ENCODE results near the gene SMAD6.

Gene SMAD6

DNA sequence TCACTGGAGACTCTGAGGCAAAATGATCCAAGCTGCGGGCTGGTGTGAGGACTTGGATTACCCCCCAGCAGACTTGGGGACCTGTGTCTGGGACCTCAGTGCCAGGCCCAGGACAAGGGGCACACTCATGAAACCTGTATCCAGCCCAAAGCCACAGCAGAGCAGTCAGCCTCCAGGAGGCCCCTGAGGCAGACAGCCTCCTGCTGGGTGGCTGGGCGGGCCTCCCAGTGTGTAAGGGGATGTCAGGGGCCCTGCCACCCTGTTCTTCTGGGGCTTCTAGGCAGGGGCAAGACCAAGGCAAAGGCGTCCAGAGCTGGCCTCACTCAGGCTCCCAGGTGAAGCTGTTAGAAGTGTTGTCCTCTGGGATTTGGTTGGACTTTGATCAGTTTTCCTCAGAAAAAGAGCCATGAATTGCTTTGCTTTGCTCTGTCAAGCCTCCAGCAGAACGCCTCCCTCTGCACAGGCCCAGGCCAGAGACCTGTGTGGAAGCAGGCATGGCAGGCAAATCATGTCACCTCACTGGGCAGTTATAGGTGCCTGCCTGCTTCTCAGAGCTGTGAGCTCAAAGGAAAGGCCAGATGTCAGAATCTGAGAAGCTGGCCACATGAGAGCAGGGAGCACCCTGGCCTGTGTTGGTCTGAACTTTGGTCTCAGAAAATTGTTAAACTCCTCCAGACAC is 77.4 kb downstream of the SMAD6 start:
- Histone ChIP-seq H2BK120ac (ENCODE audit: low read depth, low read length) (no peak overlapping the region), H2BK15ac (replicated peaks; ENCODE audit: low read depth) (no peak overlapping the region), H3K18ac (ENCODE audit: low read length) (no peak overlapping the region), H3K36me3 (ENCODE audit: control insufficient read depth, insufficient read depth, low read length) (peaks cover 3% of the 10 kb centered on the region), H3K4me2 (ENCODE audit: low read length) (no peak overlapping the region), H3K23ac (ENCODE audit: low read length) (no peak overlapping the region), H2AK5ac (ENCODE audit: low read length) (no peak overlapping the region), H3K27ac (ENCODE audit: low read depth, low read length) (no peak overlapping the region), H3K4ac (ENCODE audit: low read depth, low read length) (no peak overlapping the region), H3K27me3 (ENCODE audit: insufficient read depth, low read length, poor library complexity) (no peaks in the 10 kb centered on the region), H3K79me1 (ENCODE audit: low read length) (peaks cover 41% of the 10 kb centered on the region), H4K5ac (ENCODE audit: low read length) (no peak overlapping the region), H3K56ac (ENCODE audit: low read length) (no peak overlapping the region), H3K4me1 (ENCODE audit: control insufficient read depth, low read depth, low read length) (no peaks in the 10 kb centered on the region), H3K9ac (ENCODE audit: low read length) (no peak overlapping the region), H2BK5ac (ENCODE audit: low read length) (no peak overlapping the region), H4K8ac (ENCODE audit: low read depth, low read length) (no peak overlapping the region), H3K79me2 (ENCODE audit: control insufficient read depth, insufficient read depth, low read length) (peaks cover 32% of the 10 kb centered on the region), H3K4me3 (ENCODE audit: low read length) (no peak overlapping the region)
- no peak for DNase-seq
- WGBS (ENCODE audit: extremely low coverage, insufficient coverage, low lambda C conversion rate) = no CpG with 5 or more reads among the region's 4 CpGs

DNA sequence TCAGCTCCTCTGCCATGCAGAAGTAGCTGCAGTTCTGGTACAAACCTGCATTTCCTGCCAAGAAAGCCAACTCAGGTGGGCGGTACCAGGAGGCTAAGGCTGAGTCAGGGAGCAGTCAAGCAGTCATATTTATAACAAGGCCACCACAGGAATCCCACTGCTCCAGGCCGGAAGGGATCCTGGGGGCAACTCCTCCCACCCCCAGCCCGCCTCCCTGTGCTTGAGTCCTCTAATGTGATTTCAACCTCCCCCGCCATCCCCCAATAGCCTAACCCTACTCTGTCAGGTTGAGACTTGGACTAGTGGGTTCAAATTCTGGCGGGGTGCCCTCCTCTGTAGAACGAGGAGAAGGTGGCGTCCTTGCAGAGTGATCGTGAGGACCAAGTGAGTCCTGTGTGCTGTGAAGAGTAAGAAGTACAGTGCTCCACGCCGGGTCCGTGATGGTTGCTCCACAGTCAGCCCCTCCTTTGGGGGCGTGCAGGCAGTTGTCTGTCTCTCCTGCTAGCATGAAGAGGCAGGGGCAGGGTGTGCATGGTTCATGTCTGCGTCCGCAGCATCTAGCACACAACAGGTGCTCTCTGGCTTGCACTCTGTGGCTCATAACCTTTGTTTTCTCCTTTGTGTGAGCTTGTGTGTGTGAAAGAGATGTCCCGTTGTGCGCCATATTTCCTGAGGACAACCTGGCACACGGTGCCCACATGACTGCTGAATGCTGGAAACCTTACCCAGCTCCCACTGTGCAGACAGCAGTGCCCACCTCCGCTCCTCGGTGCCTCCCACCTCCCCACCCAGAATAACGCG is 78.3 kb downstream of the SMAD6 start:
- H3K56ac ChIP-seq (ENCODE audit: low read length) = no peak overlapping the region
- no peak overlapping the region for H4K5ac ChIP-seq (ENCODE audit: low read length)
- peaks cover 3% of the 10 kb centered on the region for H3K36me3 ChIP-seq (ENCODE audit: control insufficient read depth, insufficient read depth, low read length)
- no peak overlapping the region for H3K18ac ChIP-seq (ENCODE audit: low read length)
- H3K9ac ChIP-seq (ENCODE audit: low read length) = no peak overlapping the region
- H2AK5ac ChIP-seq (ENCODE audit: low read length) = no peak overlapping the region
- H3K4ac ChIP-seq (ENCODE audit: low read depth, low read length) = no peak overlapping the region
- no peak overlapping the region for H3K23ac ChIP-seq (ENCODE audit: low read length)
- DNase-seq = no peak
- no peak overlapping the region for H2BK5ac ChIP-seq (ENCODE audit: low read length)
- H2BK120ac ChIP-seq (ENCODE audit: low read depth, low read length) = no peak overlapping the region
- H3K4me2 ChIP-seq (ENCODE audit: low read length) = no peak overlapping the region
- H3K4me3 ChIP-seq (ENCODE audit: low read length) = no peak overlapping the region
- no peak overlapping the region for H4K8ac ChIP-seq (ENCODE audit: low read depth, low read length)
- no peaks in the 10 kb centered on the region for H3K27me3 ChIP-seq (ENCODE audit: insufficient read depth, low read length, poor library complexity)
- no peak overlapping the region for H3K27ac ChIP-seq (ENCODE audit: low read depth, low read length)
- peaks cover 37% of the 10 kb centered on the region for H3K79me1 ChIP-seq (ENCODE audit: low read length)
- no peak overlapping the region for H2BK15ac ChIP-seq (replicated peaks; ENCODE audit: low read depth)
- H3K79me2 ChIP-seq (ENCODE audit: control insufficient read depth, insufficient read depth, low read length) = peaks cover 27% of the 10 kb centered on the region
- no CpG with 5 or more reads among the region's 21 CpGs for WGBS (ENCODE audit: extremely low coverage, insufficient coverage, low lambda C conversion rate)
- no peaks in the 10 kb centered on the region for H3K4me1 ChIP-seq (ENCODE audit: control insufficient read depth, low read depth, low read length)

DNA sequence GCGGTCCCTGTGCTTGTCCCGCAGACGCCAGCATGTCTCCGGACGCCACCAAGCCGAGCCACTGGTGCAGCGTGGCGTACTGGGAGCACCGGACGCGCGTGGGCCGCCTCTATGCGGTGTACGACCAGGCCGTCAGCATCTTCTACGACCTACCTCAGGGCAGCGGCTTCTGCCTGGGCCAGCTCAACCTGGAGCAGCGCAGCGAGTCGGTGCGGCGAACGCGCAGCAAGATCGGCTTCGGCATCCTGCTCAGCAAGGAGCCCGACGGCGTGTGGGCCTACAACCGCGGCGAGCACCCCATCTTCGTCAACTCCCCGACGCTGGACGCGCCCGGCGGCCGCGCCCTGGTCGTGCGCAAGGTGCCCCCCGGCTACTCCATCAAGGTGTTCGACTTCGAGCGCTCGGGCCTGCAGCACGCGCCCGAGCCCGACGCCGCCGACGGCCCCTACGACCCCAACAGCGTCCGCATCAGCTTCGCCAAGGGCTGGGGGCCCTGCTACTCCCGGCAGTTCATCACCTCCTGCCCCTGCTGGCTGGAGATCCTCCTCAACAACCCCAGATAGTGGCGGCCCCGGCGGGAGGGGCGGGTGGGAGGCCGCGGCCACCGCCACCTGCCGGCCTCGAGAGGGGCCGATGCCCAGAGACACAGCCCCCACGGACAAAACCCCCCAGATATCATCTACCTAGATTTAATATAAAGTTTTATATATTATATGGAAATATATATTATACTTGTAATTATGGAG is 79.1 kb downstream of the SMAD6 start:
- H3K23ac ChIP-seq (ENCODE audit: low read length) = no peak overlapping the region
- no CpG with 5 or more reads among the region's 73 CpGs for WGBS (ENCODE audit: extremely low coverage, insufficient coverage, low lambda C conversion rate)
- no peaks in the 10 kb centered on the region for H3K27me3 ChIP-seq (ENCODE audit: insufficient read depth, low read length, poor library complexity)
- peaks cover 29% of the 10 kb centered on the region for H3K79me1 ChIP-seq (ENCODE audit: low read length)
- H2AK5ac ChIP-seq (ENCODE audit: low read length) = no peak overlapping the region
- H4K5ac ChIP-seq (ENCODE audit: low read length) = no peak overlapping the region
- H3K4ac ChIP-seq (ENCODE audit: low read depth, low read length) = no peak overlapping the region
- H3K4me1 ChIP-seq (ENCODE audit: control insufficient read depth, low read depth, low read length) = no peaks in the 10 kb centered on the region
- no peak overlapping the region for H2BK120ac ChIP-seq (ENCODE audit: low read depth, low read length)
- H3K4me3 ChIP-seq (ENCODE audit: low read length) = no peak overlapping the region
- DNase-seq = no peak
- no peak overlapping the region for H3K56ac ChIP-seq (ENCODE audit: low read length)
- no peak overlapping the region for H3K4me2 ChIP-seq (ENCODE audit: low read length)
- no peak overlapping the region for H3K9ac ChIP-seq (ENCODE audit: low read length)
- peaks cover 3% of the 10 kb centered on the region for H3K36me3 ChIP-seq (ENCODE audit: control insufficient read depth, insufficient read depth, low read length)
- no peak overlapping the region for H3K27ac ChIP-seq (ENCODE audit: low read depth, low read length)
- no peak overlapping the region for H4K8ac ChIP-seq (ENCODE audit: low read depth, low read length)
- H3K18ac ChIP-seq (ENCODE audit: low read length) = no peak overlapping the region
- peaks cover 20% of the 10 kb centered on the region for H3K79me2 ChIP-seq (ENCODE audit: control insufficient read depth, insufficient read depth, low read length)
- H2BK15ac ChIP-seq (replicated peaks; ENCODE audit: low read depth) = no peak overlapping the region
- H2BK5ac ChIP-seq (ENCODE audit: low read length) = no peak overlapping the region

DNA sequence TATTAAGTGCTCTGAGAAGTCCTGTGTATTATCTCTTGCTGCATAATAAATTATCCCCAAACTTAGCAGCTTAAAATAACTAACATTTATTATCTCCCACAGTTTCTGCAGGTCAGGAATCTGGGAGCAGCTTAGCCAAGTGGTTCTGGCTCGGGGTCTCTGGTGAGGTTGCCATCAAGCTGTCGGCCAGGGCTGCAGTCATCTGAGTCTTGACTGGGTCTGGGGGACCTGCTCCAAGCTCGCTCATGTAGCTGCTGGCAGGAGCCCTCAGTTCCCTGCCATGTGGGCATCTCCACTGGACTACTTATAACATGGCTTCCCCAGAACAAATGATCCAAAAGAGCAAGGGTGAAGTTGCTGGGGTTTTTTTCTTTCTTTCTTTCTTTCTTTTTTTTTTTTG is 80.7 kb downstream of the SMAD6 start:
- H3K27me3 ChIP-seq (ENCODE audit: insufficient read depth, low read length, poor library complexity) = no peaks in the 10 kb centered on the region
- no peak overlapping the region for H3K4me3 ChIP-seq (ENCODE audit: low read length)
- no peak overlapping the region for H3K9ac ChIP-seq (ENCODE audit: low read length)
- no peak overlapping the region for H4K8ac ChIP-seq (ENCODE audit: low read depth, low read length)
- H3K79me2 ChIP-seq (ENCODE audit: control insufficient read depth, insufficient read depth, low read length) = peaks cover 6% of the 10 kb centered on the region
- H3K4me2 ChIP-seq (ENCODE audit: low read length) = no peak overlapping the region
- H3K4me1 ChIP-seq (ENCODE audit: control insufficient read depth, low read depth, low read length) = no peaks in the 10 kb centered on the region
- no peak overlapping the region for H3K4ac ChIP-seq (ENCODE audit: low read depth, low read length)
- H2AK5ac ChIP-seq (ENCODE audit: low read length) = no peak overlapping the region
- no peak overlapping the region for H2BK5ac ChIP-seq (ENCODE audit: low read length)
- H2BK15ac ChIP-seq (replicated peaks; ENCODE audit: low read depth) = no peak overlapping the region
- no peak overlapping the region for H3K23ac ChIP-seq (ENCODE audit: low read length)
- WGBS (ENCODE audit: extremely low coverage, insufficient coverage, low lambda C conversion rate) = no CpG with 5 or more reads among the region's 3 CpGs
- H3K79me1 ChIP-seq (ENCODE audit: low read length) = peaks cover 16% of the 10 kb centered on the region
- H3K27ac ChIP-seq (ENCODE audit: low read depth, low read length) = no peak overlapping the region
- H3K56ac ChIP-seq (ENCODE audit: low read length) = no peak overlapping the region
- peaks cover 3% of the 10 kb centered on the region for H3K36me3 ChIP-seq (ENCODE audit: control insufficient read depth, insufficient read depth, low read length)
- DNase-seq = no peak
- no peak overlapping the region for H4K5ac ChIP-seq (ENCODE audit: low read length)
- H2BK120ac ChIP-seq (ENCODE audit: low read depth, low read length) = no peak overlapping the region
- H3K18ac ChIP-seq (ENCODE audit: low read length) = no peak overlapping the region

DNA sequence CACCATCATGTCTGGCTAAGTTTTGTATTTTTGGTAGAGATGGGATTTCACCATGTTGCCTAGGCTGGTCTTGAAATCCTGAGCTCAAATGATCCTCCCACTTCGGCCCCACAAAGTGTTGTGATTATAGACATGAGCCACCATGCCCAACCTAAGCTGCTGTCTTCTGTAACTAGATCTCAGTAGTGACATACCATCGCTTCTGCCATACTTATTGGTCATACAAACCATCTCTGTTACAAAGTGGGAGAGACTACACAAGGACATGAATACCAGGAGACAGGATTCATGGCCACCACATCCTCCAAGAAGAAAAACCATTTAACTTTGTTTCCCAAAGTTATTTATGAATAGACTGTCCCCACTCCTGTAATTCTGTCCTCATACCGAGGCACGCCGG is 81.3 kb downstream of the SMAD6 start:
- Histone ChIP-seq H3K79me1 (ENCODE audit: low read length) (peaks cover 13% of the 10 kb centered on the region), H3K4ac (ENCODE audit: low read depth, low read length) (no peak overlapping the region), H2BK120ac (ENCODE audit: low read depth, low read length) (no peak overlapping the region), H3K79me2 (ENCODE audit: control insufficient read depth, insufficient read depth, low read length) (peaks cover 4% of the 10 kb centered on the region), H3K56ac (ENCODE audit: low read length) (no peak overlapping the region), H3K27ac (ENCODE audit: low read depth, low read length) (no peak overlapping the region), H3K36me3 (ENCODE audit: control insufficient read depth, insufficient read depth, low read length) (peaks cover 3% of the 10 kb centered on the region), H3K18ac (ENCODE audit: low read length) (no peak overlapping the region), H2BK5ac (ENCODE audit: low read length) (no peak overlapping the region), H2AK5ac (ENCODE audit: low read length) (no peak overlapping the region), H3K9ac (ENCODE audit: low read length) (no peak overlapping the region), H3K4me1 (ENCODE audit: control insufficient read depth, low read depth, low read length) (no peaks in the 10 kb centered on the region), H3K4me2 (ENCODE audit: low read length) (no peak overlapping the region), H3K27me3 (ENCODE audit: insufficient read depth, low read length, poor library complexity) (no peaks in the 10 kb centered on the region), H3K4me3 (ENCODE audit: low read length) (no peak overlapping the region), H4K5ac (ENCODE audit: low read length) (no peak overlapping the region), H2BK15ac (replicated peaks; ENCODE audit: low read depth) (no peak overlapping the region), H4K8ac (ENCODE audit: low read depth, low read length) (no peak overlapping the region), H3K23ac (ENCODE audit: low read length) (no peak overlapping the region)
- WGBS (ENCODE audit: extremely low coverage, insufficient coverage, low lambda C conversion rate) = no CpG with 5 or more reads among the region's 5 CpGs
- no peak for DNase-seq
